OCI-LY3 (cell line): Measurements from ENCODE around the gene GFM1.

Experiments used
- H2AFZ ChIP-seq: fragments of 200-600, 300-600 bp; shearing (Covaris generic); 2 replicates; pipeline ENCODE4 v1.6.0; 2014; ENCODE audit warnings: antibody characterized with exemption, low read depth, low read length
- H3K27ac ChIP-seq: fragments of 200-600, 300-600 bp; sonication (generic); 2 replicates; pipeline ENCODE4 v1.5.1; 2014; ENCODE audit warnings: mild to moderate bottlenecking, low read length, moderate library complexity, mixed read lengths
- H3K27me3 ChIP-seq: fragments of 200-600, 300-600 bp; sonication (generic); 2 replicates; pipeline ENCODE4 v1.6.1; 2014; ENCODE audit warnings: low read depth, low read length, mixed read lengths
- H3K36me3 ChIP-seq: fragments of 200-600, 300-600 bp; sonication (generic); replicated peaks from 2 replicates; pipeline ENCODE3; 2014; ENCODE audit warnings: low read depth, low read length, mixed read lengths
- H3K4me1 ChIP-seq: fragments of 300-600, 200-600 bp; sonication (generic); 2 replicates; pipeline ENCODE4 v1.6.1; 2014; ENCODE audit warnings: low read length, mixed read lengths
- H3K4me2 ChIP-seq: fragments of 200-600, 300-600 bp; sonication (generic); 2 replicates; pipeline ENCODE4 v1.6.1; 2014; ENCODE audit warnings: low read length, mixed read lengths
- H3K4me3 ChIP-seq: fragments of 300-600, 200-600 bp; sonication (generic); 2 replicates; pipeline ENCODE4 v1.5.1; 2014; ENCODE audit warnings: antibody characterized with exemption, mild to moderate bottlenecking, low read length, moderate library complexity
- H3K79me2 ChIP-seq: fragments of 300-600, 200-600 bp; shearing (Covaris generic); 2 replicates; pipeline ENCODE4 v1.6.1; 2014; ENCODE audit warnings: mild to moderate bottlenecking, low read length, mixed read lengths
- H3K9ac ChIP-seq: fragments of 300-600, 200-600 bp; shearing (Covaris generic); 2 replicates; pipeline ENCODE4 v1.6.0; 2014; ENCODE audit warnings: mild to moderate bottlenecking, low read length, moderate library complexity
- H3K9me3 ChIP-seq: fragments of 200-600, 300-600 bp; shearing (Covaris generic); 2 replicates; pipeline ENCODE4 v1.6.1; 2014; ENCODE audit warnings: low read length, mixed read lengths; ENCODE audit not compliant: insufficient read depth
- H4K20me1 ChIP-seq: fragments of 200-600, 300-600 bp; sonication (generic); 2 replicates; pipeline ENCODE4 v1.6.1; 2016; ENCODE audit warnings: low read length, mixed read lengths; ENCODE audit not compliant: insufficient read depth
- CTCF ChIP-seq: fragments of 200-600, 300-600 bp; sonication (generic); IDR thresholded peaks from 2 replicates; pipeline ENCODE4 v1.5.1; 2014; ENCODE audit warnings: antibody characterized with exemption, low read length, low read depth
- EZH2phosphoT487 ChIP-seq: fragments of 200-600 bp; shearing (Covaris generic); IDR thresholded peaks from 2 replicates; pipeline ENCODE4 v1.6.1; 2018; ENCODE audit warnings: antibody characterized with exemption, mixed run types, low read depth

GFM1 gene

GRCh38 chr3:158723991-158724390 lies 79.7 kb downstream of the GFM1 start:
- H4K20me1 ChIP-seq, result no peaks in the 10 kb centered on the region
- no peaks in the 10 kb centered on the region for H3K9me3 ChIP-seq
- H3K4me3 ChIP-seq, result no peak overlapping the region
- peaks cover 5% of the 10 kb centered on the region for H3K36me3 ChIP-seq
- no peak overlapping the region for H3K27ac ChIP-seq
- no peak overlapping the region for H2AFZ ChIP-seq
- no peak overlapping the region for H3K4me2 ChIP-seq
- TF ChIP-seq EZH2phosphoT487, result no peak
- H3K27me3 ChIP-seq, result no peaks in the 10 kb centered on the region
- H3K4me1 ChIP-seq, result no peaks in the 10 kb centered on the region
- H3K79me2 ChIP-seq, result no peaks in the 10 kb centered on the region
- H3K9ac ChIP-seq, result no peak overlapping the region

GRCh38 chr3:158725348-158726011 lies 81.2 kb downstream of the GFM1 start:
- no peak overlapping the region for H3K27ac ChIP-seq

GRCh38 chr3:158727206-158728060 lies 83.1 kb downstream of the GFM1 start:
- peaks cover 10% of the 10 kb centered on the region for H3K36me3 ChIP-seq
- TF ChIP-seq EZH2phosphoT487 (no peak), CTCF (peak; percentile 86)
- no peaks in the 10 kb centered on the region for H3K79me2 ChIP-seq
- H2AFZ ChIP-seq, result no peak overlapping the region
- H4K20me1 ChIP-seq, result no peaks in the 10 kb centered on the region
- no peaks in the 10 kb centered on the region for H3K9me3 ChIP-seq
- no peak overlapping the region for H3K27ac ChIP-seq
- no peak overlapping the region for H3K9ac ChIP-seq
- no peaks in the 10 kb centered on the region for H3K4me1 ChIP-seq
- H3K4me2 ChIP-seq, result peak overlapping the region; percentile 48
- no peaks in the 10 kb centered on the region for H3K27me3 ChIP-seq
- H3K4me3 ChIP-seq, result peak overlapping the region; percentile 19

More at GRCh38 chr3:158725348-158726011, 81.2 kb downstream of the GFM1 start:
- no peaks in the 10 kb centered on the region for H3K4me1 ChIP-seq
- TF ChIP-seq EZH2phosphoT487, result no peak
- no peak for TF ChIP-seq CTCF
- H2AFZ ChIP-seq, result no peak overlapping the region
- H3K79me2 ChIP-seq, result no peaks in the 10 kb centered on the region
- H3K9me3 ChIP-seq, result no peaks in the 10 kb centered on the region
- no peak overlapping the region for H3K9ac ChIP-seq
- no peaks in the 10 kb centered on the region for H3K27me3 ChIP-seq
- no peak overlapping the region for H3K4me2 ChIP-seq
- H3K36me3 ChIP-seq, result peaks cover 5% of the 10 kb centered on the region
- H3K4me3 ChIP-seq, result no peak overlapping the region
- no peaks in the 10 kb centered on the region for H4K20me1 ChIP-seq

- H3K4me1 ChIP-seq, result no peaks in the 10 kb centered on the region
- no peak overlapping the region for H3K27ac ChIP-seq
- H3K4me3 ChIP-seq, result peak overlapping the region; percentile 19
- H3K27me3 ChIP-seq, result no peaks in the 10 kb centered on the region
- no peaks in the 10 kb centered on the region for H3K79me2 ChIP-seq
- H3K4me2 ChIP-seq, result peak overlapping the region; percentile 48
- H3K9ac ChIP-seq, result no peak overlapping the region
- no peaks in the 10 kb centered on the region for H4K20me1 ChIP-seq
- H3K36me3 ChIP-seq, result peaks cover 10% of the 10 kb centered on the region
- no peaks in the 10 kb centered on the region for H3K9me3 ChIP-seq
- H2AFZ ChIP-seq, result no peak overlapping the region
- TF ChIP-seq EZH2phosphoT487 (no peak), CTCF (no peak)
Measured at GRCh38 chr3:158728061-158728377, 83.7 kb downstream of the GFM1 start.
